Stimulated activated CD8-positive, alpha-beta memory T cell treated with anti-CD3 and anti-CD28 coated beads, Interleukin-2, amount 100 ng/mL, for 1 hour (primary cell): ENCODE data around the gene EZR.

Experiments used
- DNase-seq, 2 donors: peaks; one replicate each; pipeline ENCODE4 v3.0.0-alpha.2; 2020; ENCODE audit warnings: low read depth in 2 of 2

Gene EZR

GRCh38 chr6:158775832-158776231 is 43.3 kb downstream of the EZR start:
- DNase-seq, result no peak

- DNase-seq, result no peak
Measured at GRCh38 chr6:158774717-158775449, 44.3 kb downstream of the EZR start.

GRCh38 chr6:158773581-158774449 is 45.4 kb downstream of the EZR start:
- no peak for DNase-seq

- DNase-seq, result no peak
Measured at GRCh38 chr6:158772851-158773371, 46.3 kb downstream of the EZR start.

- no peak for DNase-seq
Measured at GRCh38 chr6:158772172-158772571, 47.0 kb downstream of the EZR start.

GRCh38 chr6:158771399-158772152 is 47.6 kb downstream of the EZR start:
- no peak for DNase-seq

- no peak for DNase-seq
Measured at GRCh38 chr6:158770533-158771330, 48.4 kb downstream of the EZR start.

GRCh38 chr6:158769771-158770432 is 49.3 kb downstream of the EZR start:
- DNase-seq, result no peak

GRCh38 chr6:158769234-158769770 is 49.9 kb downstream of the EZR start:
- no peak for DNase-seq

GRCh38 chr6:158768436-158768835 is 50.7 kb downstream of the EZR start:
- no peak for DNase-seq

- DNase-seq, result no peak
Measured at GRCh38 chr6:158767709-158768108, 51.5 kb downstream of the EZR start.

GRCh38 chr6:158766621-158767455 is 52.3 kb downstream of the EZR start:
- no peak for DNase-seq

GRCh38 chr6:158765499-158766068 is 53.6 kb downstream of the EZR start:
- no peak for DNase-seq

- no peak for DNase-seq
Measured at GRCh38 chr6:158764926-158765325, 54.2 kb downstream of the EZR start.

- DNase-seq, result no peak
Measured at GRCh38 chr6:158764183-158764849, 54.9 kb downstream of the EZR start.

GRCh38 chr6:158763434-158764182 is 55.6 kb downstream of the EZR start:
- DNase-seq, result no peak

- no peak for DNase-seq
Measured at GRCh38 chr6:158762787-158763433, 56.3 kb downstream of the EZR start.
